ENCODE data around the gene STK32C. TPM values are rescaled to one million over a fixed set of nuclear protein-coding genes. Genes with fewer than 3 reads are reported as not detected.
"Not testable (repeated sequence)": the region's sequence is repeated elsewhere in the genome, so short reads cannot be mapped to it uniquely, and the experiment has no call there.

Gene STK32C
- total RNA-seq, 2 donors from 2014 or later: 2.6 to 3.7 TPM

DNA sequence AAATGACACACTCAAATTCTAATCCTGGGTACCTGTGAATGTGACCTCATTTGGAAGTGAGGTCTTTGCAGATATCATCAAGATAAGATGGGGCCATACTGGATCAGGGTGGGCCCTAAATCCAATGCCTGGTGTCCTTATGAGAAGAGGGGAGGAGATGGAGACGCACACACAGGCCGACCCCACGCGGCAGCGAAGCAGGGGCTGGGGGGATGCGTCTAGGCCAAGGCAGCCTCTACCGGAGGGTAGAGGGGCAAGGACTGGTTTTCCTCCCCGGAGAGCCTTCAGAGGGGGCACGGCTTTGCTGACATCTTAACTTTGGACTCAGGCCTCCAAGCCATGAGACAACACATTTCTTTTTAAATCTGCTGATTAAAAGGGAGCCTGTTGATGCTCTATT, 87.7 kb downstream of the STK32C start:
- H3K27me3 ChIP-seq: no peaks in the 10 kb centered on the region
- TF ChIP-seq, protein P1, sequence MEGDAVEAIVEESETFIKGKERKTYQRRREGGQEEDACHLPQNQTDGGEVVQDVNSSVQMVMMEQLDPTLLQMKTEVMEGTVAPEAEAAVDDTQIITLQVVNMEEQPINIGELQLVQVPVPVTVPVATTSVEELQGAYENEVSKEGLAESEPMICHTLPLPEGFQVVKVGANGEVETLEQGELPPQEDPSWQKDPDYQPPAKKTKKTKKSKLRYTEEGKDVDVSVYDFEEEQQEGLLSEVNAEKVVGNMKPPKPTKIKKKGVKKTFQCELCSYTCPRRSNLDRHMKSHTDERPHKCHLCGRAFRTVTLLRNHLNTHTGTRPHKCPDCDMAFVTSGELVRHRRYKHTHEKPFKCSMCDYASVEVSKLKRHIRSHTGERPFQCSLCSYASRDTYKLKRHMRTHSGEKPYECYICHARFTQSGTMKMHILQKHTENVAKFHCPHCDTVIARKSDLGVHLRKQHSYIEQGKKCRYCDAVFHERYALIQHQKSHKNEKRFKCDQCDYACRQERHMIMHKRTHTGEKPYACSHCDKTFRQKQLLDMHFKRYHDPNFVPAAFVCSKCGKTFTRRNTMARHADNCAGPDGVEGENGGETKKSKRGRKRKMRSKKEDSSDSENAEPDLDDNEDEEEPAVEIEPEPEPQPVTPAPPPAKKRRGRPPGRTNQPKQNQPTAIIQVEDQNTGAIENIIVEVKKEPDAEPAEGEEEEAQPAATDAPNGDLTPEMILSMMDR (IDR thresholded peaks at IDR 0.05): no peak
- DNase-seq (ENCODE audit: low spot score): no peak
- H3K36me3 ChIP-seq: no peaks in the 10 kb centered on the region
- H3K4me3 ChIP-seq: no peak overlapping the region
- H3K4me1 ChIP-seq: peaks cover 0 to 4% of the 10 kb centered on the region in 2 donors
- no peak overlapping the region for H3K27ac ChIP-seq
- no peaks in the 10 kb centered on the region for H3K9me3 ChIP-seq

DNA sequence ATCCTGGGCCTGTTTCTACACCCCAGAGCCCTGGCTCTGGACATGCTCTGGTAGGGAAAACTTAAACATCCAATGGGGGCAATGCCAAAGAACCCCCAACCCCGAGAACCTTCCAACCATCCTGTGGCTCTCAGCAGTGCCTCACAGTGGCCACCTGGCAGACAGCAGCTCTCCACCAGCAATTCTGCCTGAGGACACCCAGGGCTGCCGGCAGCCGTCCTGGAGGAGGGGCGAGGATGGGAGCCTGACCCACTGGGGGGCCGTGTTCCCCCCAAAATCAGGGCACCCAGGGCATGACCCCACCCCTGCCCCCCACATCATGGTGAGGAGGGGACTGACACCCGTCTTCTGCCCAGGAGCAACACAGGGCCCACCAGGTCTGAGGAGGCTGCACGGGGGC, 88.3 kb downstream of the STK32C start:
- DNase-seq (ENCODE audit: low spot score): no peak
- H3K27ac ChIP-seq: no peak overlapping the region
- no peaks in the 10 kb centered on the region for H3K36me3 ChIP-seq
- H3K9me3 ChIP-seq: peaks cover 0 to 4% of the 10 kb centered on the region in 2 donors
- no peaks in the 10 kb centered on the region for H3K27me3 ChIP-seq
- H3K4me3 ChIP-seq: no peak overlapping the region
- TF ChIP-seq, protein P1 (IDR thresholded peaks at IDR 0.05): no peak
- peaks cover 0 to 4% of the 10 kb centered on the region in 2 donors for H3K4me1 ChIP-seq

DNA sequence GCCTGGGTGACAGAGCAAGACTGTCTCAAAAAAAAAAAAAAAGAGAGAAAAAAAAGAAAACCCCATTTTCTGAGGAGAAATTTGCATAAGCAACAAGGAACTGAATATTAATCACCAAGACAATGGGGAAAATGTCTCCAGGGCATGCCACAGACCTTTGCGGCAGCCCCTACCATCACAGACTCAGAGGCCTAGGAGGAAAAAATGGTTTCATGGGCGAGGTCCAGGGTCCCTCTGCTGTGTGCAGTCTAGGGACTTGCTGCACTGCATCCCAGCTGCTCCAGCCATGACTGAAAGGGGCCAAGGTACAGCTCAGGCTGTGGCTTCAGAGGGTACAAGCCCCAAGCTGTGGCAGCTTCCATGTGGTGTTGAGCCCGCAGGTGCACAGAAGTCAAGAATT, 91.3 kb downstream of the STK32C start:
- H3K27ac ChIP-seq; H3K36me3 ChIP-seq; DNase-seq (ENCODE audit: low spot score); H3K4me1 ChIP-seq; H3K27me3 ChIP-seq; H3K4me3 ChIP-seq: not testable (repeated sequence)
- H3K9me3 ChIP-seq: peaks cover 3 to 22% of the 10 kb centered on the region in 2 donors

DNA sequence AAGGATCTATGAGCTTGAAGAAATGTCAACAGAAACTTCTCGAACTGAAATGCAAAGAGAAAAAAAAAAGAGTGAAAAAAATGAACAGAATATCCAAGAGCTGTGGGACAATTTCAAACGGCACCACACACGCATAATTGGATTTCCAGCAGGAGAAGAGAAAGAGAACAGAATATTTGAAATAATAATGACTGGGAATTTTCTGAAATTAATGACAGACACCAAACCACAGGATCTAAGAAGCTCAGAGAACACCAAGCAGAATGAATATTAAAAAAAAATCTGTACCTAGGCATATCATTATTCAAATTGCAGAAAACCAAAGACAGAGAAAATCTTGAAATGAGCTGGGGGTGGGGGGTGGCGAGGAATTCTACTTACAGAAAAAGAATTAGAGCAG, 93.8 kb downstream of the STK32C start:
- Histone ChIP-seq H3K9me3 (peaks cover 3 to 22% of the 10 kb centered on the region in 2 donors), H3K27me3 (no peaks in the 10 kb centered on the region), H3K27ac (no peak overlapping the region), H3K4me1 (no peaks in the 10 kb centered on the region), H3K36me3 (no peaks in the 10 kb centered on the region), H3K4me3 (no peak overlapping the region)
- DNase-seq (ENCODE audit: low spot score): no peak
- TF ChIP-seq, protein P1 (IDR thresholded peaks at IDR 0.05): no peak

DNA sequence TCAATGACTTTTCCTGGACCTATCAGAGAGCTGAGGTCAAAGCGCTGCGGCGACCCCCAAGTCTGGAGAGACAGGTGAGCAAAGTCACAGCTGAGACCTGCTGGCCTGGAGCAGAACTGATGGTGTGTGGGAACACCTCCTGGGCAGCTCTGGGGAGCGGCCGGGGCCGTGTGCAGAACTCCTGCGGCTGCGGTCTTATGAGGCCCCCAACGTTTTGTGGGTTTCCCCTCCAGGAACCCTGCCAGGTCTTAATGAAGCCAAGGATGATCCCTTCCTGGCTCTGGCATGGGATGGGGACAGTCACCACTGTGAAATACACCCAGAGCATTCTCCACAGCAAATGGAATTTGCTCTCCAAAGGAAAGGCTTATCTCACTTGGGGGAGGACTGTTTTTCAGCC, 94.9 kb downstream of the STK32C start:
- DNase-seq (ENCODE audit: low spot score): no peak

DNA sequence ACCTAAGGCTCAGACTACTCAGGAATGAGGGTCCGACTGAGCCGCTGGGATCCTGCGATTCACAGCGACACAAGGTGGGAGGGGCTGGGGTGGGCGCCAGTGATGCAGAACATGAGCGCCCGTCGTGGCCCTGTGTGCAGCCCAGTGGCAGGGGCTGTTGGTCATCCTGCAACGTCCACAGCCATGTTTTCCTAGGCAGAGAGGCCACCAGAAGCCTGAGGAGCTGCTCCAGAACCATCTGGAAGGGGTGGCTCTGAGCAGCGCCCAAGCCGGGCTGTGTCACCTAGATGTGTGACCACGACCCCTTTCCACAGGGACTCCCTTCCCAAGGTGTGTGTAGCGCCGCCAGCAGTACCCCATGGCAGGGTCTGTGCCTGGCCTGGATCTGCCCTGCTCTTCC, 96.5 kb downstream of the STK32C start:
- DNase-seq (ENCODE audit: low spot score): no peak
- Histone ChIP-seq H3K36me3 (no peaks in the 10 kb centered on the region), H3K9me3 (peaks cover 3 to 22% of the 10 kb centered on the region in 2 donors), H3K4me3 (no peak overlapping the region), H3K4me1 (no peaks in the 10 kb centered on the region), H3K27me3 (no peaks in the 10 kb centered on the region), H3K27ac (no peak overlapping the region)
- TF ChIP-seq, protein P1 (IDR thresholded peaks at IDR 0.05): no peak

More for the DNA sequence above, 94.9 kb downstream of the STK32C start:
- Histone ChIP-seq H3K27ac (no peak overlapping the region), H3K9me3 (peaks cover 3 to 22% of the 10 kb centered on the region in 2 donors), H3K4me3 (no peak overlapping the region), H3K4me1 (no peaks in the 10 kb centered on the region), H3K36me3 (no peaks in the 10 kb centered on the region), H3K27me3 (no peaks in the 10 kb centered on the region)
- TF ChIP-seq, protein P1 (IDR thresholded peaks at IDR 0.05): no peak
